ENCODE data around the gene KLRD1. TPM values are rescaled to one million over a fixed set of nuclear protein-coding genes. Genes with fewer than 3 reads are reported as not detected.
A peak's percentile ranks its signal among the peaks of the same experiment; 100 is the strongest.
"Not testable (repeated sequence)": the region's sequence is repeated elsewhere in the genome, so short reads cannot be mapped to it uniquely, and the experiment has no call there.

The KLRD1 gene
- total RNA-seq, 4 donors from 2014 or later = 0.10 to 0.23 (median 0.21) TPM

- H3K4me3 ChIP-seq = peak overlapping the region in 1 of 4 donors; percentile 18
- peaks cover 6 to 22% of the 10 kb centered on the region in 2 donors for H3K4me1 ChIP-seq
- no peak for DNase-seq
- in situ Hi-C loops (cut with MboI; ENCODE audit: low sequenced_read_pairs in 4 of 4) = no loop called here
- intact Hi-C loops (cut with DNase I; ENCODE audit: low total_unique reads) = loop anchor here (10.0 kb wide), 1 partner anchor 356 kb away; the partner anchor contains the start of gene YBX3
- TF ChIP-seq CTCF (IDR thresholded peaks at IDR 0.05 in 4 of 5, conservative IDR thresholded peaks at IDR 0.05 in 1 of 5) (no peak), POLR2A (IDR thresholded peaks at IDR 0.05) (no peak)
- no peaks in the 10 kb centered on the region for H3K9me3 ChIP-seq
- H3K27me3 ChIP-seq = no peaks in the 10 kb centered on the region
- H3K36me3 ChIP-seq = no peaks in the 10 kb centered on the region
- ATAC-seq = no peak
- peak overlapping the region in 2 of 4 donors; percentile 34 to 56 for H3K27ac ChIP-seq
Measured at GRCh38 chr12:10368206-10369171, 60.8 kb downstream of the KLRD1 start.

- in situ Hi-C loops (cut with MboI; ENCODE audit: low sequenced_read_pairs in 4 of 4) = no loop called here
- DNase-seq (no peak), ATAC-seq (no peak)
- H3K27ac ChIP-seq = no peak overlapping the region
- no peaks in the 10 kb centered on the region for H3K36me3 ChIP-seq
- no peaks in the 10 kb centered on the region for H3K27me3 ChIP-seq
- intact Hi-C loops (cut with DNase I; ENCODE audit: low total_unique reads) = loop anchor here (10.0 kb wide), 1 partner anchor 355 kb away; the partner anchor contains the start of gene YBX3
- no peaks in the 10 kb centered on the region for H3K9me3 ChIP-seq
- peaks cover 6 to 14% of the 10 kb centered on the region in 2 donors for H3K4me1 ChIP-seq
- no peak overlapping the region for H3K4me3 ChIP-seq
- TF ChIP-seq POLR2A (IDR thresholded peaks at IDR 0.05) = no peak
- TF ChIP-seq CTCF (IDR thresholded peaks at IDR 0.05 in 4 of 5, conservative IDR thresholded peaks at IDR 0.05 in 1 of 5) = no peak
Measured at GRCh38 chr12:10369557-10370415, 62.1 kb downstream of the KLRD1 start.

- H3K27ac ChIP-seq; intact Hi-C loops (cut with DNase I; ENCODE audit: low total_unique reads); ATAC-seq; DNase-seq; H3K9me3 ChIP-seq; H3K36me3 ChIP-seq; H3K27me3 ChIP-seq; in situ Hi-C loops (cut with MboI; ENCODE audit: low sequenced_read_pairs in 4 of 4); H3K4me3 ChIP-seq; H3K4me1 ChIP-seq: not testable (repeated sequence)
Measured at GRCh38 chr12:10371893-10372535, 64.3 kb downstream of the KLRD1 start.

- no peak for ATAC-seq
- H3K4me3 ChIP-seq = no peak overlapping the region
- TF ChIP-seq CTCF (IDR thresholded peaks at IDR 0.05 in 4 of 5, conservative IDR thresholded peaks at IDR 0.05 in 1 of 5) (no peak), POLR2A (IDR thresholded peaks at IDR 0.05) (no peak)
- no peaks in the 10 kb centered on the region for H3K36me3 ChIP-seq
- no peaks in the 10 kb centered on the region for H3K9me3 ChIP-seq
- no peak overlapping the region for H3K27ac ChIP-seq
- no peaks in the 10 kb centered on the region for H3K27me3 ChIP-seq
- intact Hi-C loops (cut with DNase I; ENCODE audit: low total_unique reads) (no loop called here), in situ Hi-C loops (cut with MboI; ENCODE audit: low sequenced_read_pairs in 4 of 4) (no loop called here)
- H3K4me1 ChIP-seq = no peaks in the 10 kb centered on the region
- DNase-seq = no peak
Measured at GRCh38 chr12:10372559-10372958, 64.9 kb downstream of the KLRD1 start.

All from gastrocnemius medialis (tissue), 4 donors.